Peyer's patch (tissue), 4 donors: Measurements from ENCODE around the gene LENG9.

Experiments
- POLR2A ChIP-seq, 2 donors: fragments of 450-650 bp; IDR thresholded peaks; one replicate each; pipeline ENCODE4 v1.5.1; 2017; ENCODE audit warnings: antibody characterized with exemption in 2 of 2, mild to moderate bottlenecking in 2 of 2, moderate library complexity in 2 of 2
- TF ChIP-seq, protein P1 (sequence below), 6 experiments: fragments of 450-650 bp in 4 of 6; fragments of 200-600 bp in 2 of 6; sonication (generic) in 1 of 6; IDR thresholded peaks; one replicate each; pipeline ENCODE4 v1.5.1; 2017 to 2019; ENCODE audit warnings: antibody characterized with exemption in 6 of 6, mild to moderate bottlenecking in 3 of 6, moderate library complexity in 1 of 6

DNA sequence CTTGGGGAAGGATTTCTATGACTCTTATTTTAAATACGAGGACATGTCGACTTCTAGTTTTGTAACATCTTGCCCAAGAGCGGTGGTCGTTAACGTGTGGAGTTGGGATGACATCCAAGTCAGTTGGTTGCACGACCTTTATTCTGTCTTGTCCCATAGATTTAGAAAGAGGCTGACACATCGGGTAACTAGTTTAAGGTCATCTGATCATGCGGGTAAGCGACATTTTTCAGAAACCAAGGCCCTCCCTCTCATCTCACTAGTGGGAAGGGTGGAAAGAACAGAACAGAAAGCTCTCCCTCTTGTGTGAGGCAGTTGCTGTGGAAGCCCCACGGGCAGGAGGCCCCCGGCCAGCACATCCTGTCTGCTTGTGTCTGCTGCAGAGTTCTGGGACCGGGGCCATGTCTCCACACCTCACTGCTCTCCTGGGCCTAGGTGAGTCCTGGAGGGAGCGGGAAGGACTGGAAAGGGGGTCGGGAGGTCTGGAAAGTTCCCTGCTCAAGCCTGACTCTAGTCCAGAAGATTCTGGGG lies 39.0 kb upstream of the LENG9 start, which contains the start of gene LAIR2:
- no peak for TF ChIP-seq POLR2A (IDR thresholded peaks at IDR 0.05)
- TF ChIP-seq, protein P1, sequence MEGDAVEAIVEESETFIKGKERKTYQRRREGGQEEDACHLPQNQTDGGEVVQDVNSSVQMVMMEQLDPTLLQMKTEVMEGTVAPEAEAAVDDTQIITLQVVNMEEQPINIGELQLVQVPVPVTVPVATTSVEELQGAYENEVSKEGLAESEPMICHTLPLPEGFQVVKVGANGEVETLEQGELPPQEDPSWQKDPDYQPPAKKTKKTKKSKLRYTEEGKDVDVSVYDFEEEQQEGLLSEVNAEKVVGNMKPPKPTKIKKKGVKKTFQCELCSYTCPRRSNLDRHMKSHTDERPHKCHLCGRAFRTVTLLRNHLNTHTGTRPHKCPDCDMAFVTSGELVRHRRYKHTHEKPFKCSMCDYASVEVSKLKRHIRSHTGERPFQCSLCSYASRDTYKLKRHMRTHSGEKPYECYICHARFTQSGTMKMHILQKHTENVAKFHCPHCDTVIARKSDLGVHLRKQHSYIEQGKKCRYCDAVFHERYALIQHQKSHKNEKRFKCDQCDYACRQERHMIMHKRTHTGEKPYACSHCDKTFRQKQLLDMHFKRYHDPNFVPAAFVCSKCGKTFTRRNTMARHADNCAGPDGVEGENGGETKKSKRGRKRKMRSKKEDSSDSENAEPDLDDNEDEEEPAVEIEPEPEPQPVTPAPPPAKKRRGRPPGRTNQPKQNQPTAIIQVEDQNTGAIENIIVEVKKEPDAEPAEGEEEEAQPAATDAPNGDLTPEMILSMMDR (IDR thresholded peaks at IDR 0.05): no peak
